H9 (cell line): ENCODE measurements around the gene TRAF2. TPM values are rescaled to one million over a fixed set of nuclear protein-coding genes. Genes with fewer than 3 reads are reported as not detected.

Source experiments
- DNase-seq: peaks from one replicate; pipeline ENCODE4 v3.0.0-alpha.2; 2017
- H2AFZ ChIP-seq: one replicate; pipeline ENCODE4 v1.6.1; 2013; ENCODE audit warnings: mild to moderate bottlenecking, low read length, control low read depth, moderate library complexity
- H2AK5ac ChIP-seq: 2 replicates; pipeline ENCODE4 v1.6.1; 2013; ENCODE audit warnings: low read length, control low read depth, mixed read lengths; ENCODE audit not compliant: insufficient read length
- H2BK120ac ChIP-seq: one replicate; pipeline ENCODE4 v1.6.1; 2013; ENCODE audit warnings: low read depth, mild to moderate bottlenecking, low read length, control low read depth, inconsistent platforms; ENCODE audit not compliant: poor library complexity, severe bottlenecking
- H2BK12ac ChIP-seq: 2 replicates; pipeline ENCODE4 v1.6.1; 2013; ENCODE audit warnings: low read length, control low read depth, mixed read lengths, low read depth; ENCODE audit not compliant: insufficient read length
- H2BK15ac ChIP-seq: 2 replicates; pipeline ENCODE4 v1.6.1; 2013; ENCODE audit warnings: low read depth, low read length, control low read depth
- H2BK20ac ChIP-seq: one replicate; pipeline ENCODE4 v1.6.1; 2013; ENCODE audit warnings: low read depth, mild to moderate bottlenecking, low read length, control low read depth, inconsistent platforms; ENCODE audit not compliant: poor library complexity, severe bottlenecking
- H2BK5ac ChIP-seq: 2 replicates; pipeline ENCODE4 v1.6.1; 2013; ENCODE audit warnings: low read length, control low read depth, mixed read lengths; ENCODE audit not compliant: insufficient read length
- H3K14ac ChIP-seq: 2 replicates; pipeline ENCODE4 v1.6.1; 2013; ENCODE audit warnings: low read length, control low read depth; ENCODE audit not compliant: insufficient read depth
- H3K18ac ChIP-seq: 2 replicates; pipeline ENCODE4 v1.6.1; 2013; ENCODE audit warnings: low read depth, mild to moderate bottlenecking, mixed read lengths, low read length, control low read depth; ENCODE audit not compliant: insufficient read length
- H3K23ac ChIP-seq: 2 replicates; pipeline ENCODE4 v1.6.1; 2013; ENCODE audit warnings: low read length, control low read depth, mixed read lengths, low read depth; ENCODE audit not compliant: insufficient read length
- H3K23me2 ChIP-seq: 2 replicates; pipeline ENCODE4 v1.6.1; 2013; ENCODE audit warnings: low read depth, mild to moderate bottlenecking, mixed read lengths, low read length, control low read depth; ENCODE audit not compliant: insufficient read length, poor library complexity, severe bottlenecking
- H3K27ac ChIP-seq: 2 replicates; pipeline ENCODE4 v1.5.1; 2013; ENCODE audit warnings: low read length, control low read depth, mixed read lengths, low read depth; ENCODE audit not compliant: insufficient read length
- H3K27me3 ChIP-seq: 2 replicates; pipeline ENCODE4 v1.6.1; 2013; ENCODE audit warnings: low read length, control low read depth, inconsistent platforms; ENCODE audit not compliant: insufficient read depth
- H3K4ac ChIP-seq: 2 replicates; pipeline ENCODE4 v1.6.1; 2013; ENCODE audit warnings: low read depth, mild to moderate bottlenecking, control low read depth, inconsistent platforms, low read length, moderate library complexity
- H3K4me1 ChIP-seq: 2 replicates; pipeline ENCODE4 v1.6.1; 2013; ENCODE audit warnings: low read length, control low read depth, inconsistent platforms; ENCODE audit not compliant: insufficient read depth
- H3K4me2 ChIP-seq: 2 replicates; pipeline ENCODE4 v1.6.1; 2013; ENCODE audit warnings: low read length, control low read depth, mixed read lengths; ENCODE audit not compliant: insufficient read length, insufficient read depth
- H3K56ac ChIP-seq: 2 replicates; pipeline ENCODE4 v1.6.1; 2013; ENCODE audit warnings: low read depth, mild to moderate bottlenecking, mixed read lengths, low read length, control low read depth; ENCODE audit not compliant: insufficient read length
- H3K79me1 ChIP-seq: 2 replicates; pipeline ENCODE4 v1.6.1; 2013; ENCODE audit warnings: low read depth, mild to moderate bottlenecking, moderate library complexity, low read length, control low read depth, inconsistent platforms; ENCODE audit not compliant: insufficient read depth, poor library complexity, severe bottlenecking
- H3K79me2 ChIP-seq: 2 replicates; pipeline ENCODE4 v1.6.1; 2013; ENCODE audit warnings: low read length, control low read depth, inconsistent platforms; ENCODE audit not compliant: insufficient read depth
- H3K9ac ChIP-seq: 2 replicates; pipeline ENCODE4 v1.6.1; 2013; ENCODE audit warnings: low read length, control low read depth, mixed read lengths; ENCODE audit not compliant: insufficient read length; ENCODE audit errors: extremely low read depth
- H3K9me3 ChIP-seq: one replicate; pipeline ENCODE4 v1.6.1; 2013; ENCODE audit warnings: low read depth, low read length, inconsistent platforms; ENCODE audit not compliant: control insufficient read depth
- H3T11ph ChIP-seq: one replicate; pipeline ENCODE4 v1.6.1; 2013; ENCODE audit warnings: mild to moderate bottlenecking, low read length, control low read depth, inconsistent platforms
- H4K20me1 ChIP-seq: one replicate; pipeline ENCODE4 v1.6.1; 2013; ENCODE audit not compliant: control insufficient read depth, insufficient read length, insufficient read depth
- H4K5ac ChIP-seq: 2 replicates; pipeline ENCODE4 v1.6.1; 2013; ENCODE audit warnings: low read depth, mild to moderate bottlenecking, mixed read lengths, low read length, control low read depth; ENCODE audit not compliant: insufficient read length
- H4K8ac ChIP-seq: replicated peaks from 2 replicates; pipeline ENCODE4 v1.6.1; 2013; ENCODE audit warnings: low read length, control low read depth, mixed read lengths, low read depth; ENCODE audit not compliant: insufficient read length
- H4K91ac ChIP-seq: 2 replicates; pipeline ENCODE4 v1.6.1; 2013; ENCODE audit warnings: low read depth, mild to moderate bottlenecking, moderate library complexity, mixed read lengths, low read length, control low read depth; ENCODE audit not compliant: insufficient read length
- H3K27ac Mint-ChIP-seq, 3 experiments: 2 replicates in 2 of 3; 3 replicates in 1 of 3; pipeline ENCODE4 v1.8.0; 2020 to 2021; ENCODE audit warnings: mixed read lengths in 3 of 3, mild to moderate bottlenecking in 1 of 3, moderate library complexity in 1 of 3
- H3K27me3 Mint-ChIP-seq: 2 replicates; pipeline ENCODE4 v1.8.0; 2021; ENCODE audit warnings: low read depth, mild to moderate bottlenecking, moderate library complexity, mixed read lengths
- H3K36me3 Mint-ChIP-seq, 3 experiments: 2 replicates in 2 of 3; 3 replicates in 1 of 3; pipeline ENCODE4 v1.8.0; 2020 to 2021; ENCODE audit warnings: low read depth in 3 of 3, mixed read lengths in 3 of 3; ENCODE audit not compliant: insufficient read depth in 1 of 3
- H3K4me1 Mint-ChIP-seq, 2 experiments: 2 replicates each; pipeline ENCODE4 v1.8.0; 2020; ENCODE audit warnings: mixed read lengths in 2 of 2
- H3K4me3 Mint-ChIP-seq, 2 experiments: 2 replicates in 1 of 2; 3 replicates in 1 of 2; pipeline ENCODE4 v1.8.0; 2020 to 2021; ENCODE audit warnings: mild to moderate bottlenecking in 2 of 2, mixed read lengths in 2 of 2, moderate library complexity in 1 of 2
- H3K9me3 Mint-ChIP-seq, 2 experiments: 2 replicates in 1 of 2; 3 replicates in 1 of 2; pipeline ENCODE4 v1.8.0; 2020; ENCODE audit warnings: mild to moderate bottlenecking in 2 of 2, mixed read lengths in 2 of 2, moderate library complexity in 1 of 2
- WGBS: extraction: QIAGEN DNeasy Blood & Tissue Kit; methylation state at CpG from one replicate; pipeline ENCODE4 v1.1.7; 2013; ENCODE audit warnings: missing lambda C conversion rate, low lambda C conversion rate, mixed read lengths; ENCODE audit not compliant: insufficient read length; ENCODE audit errors: extremely low coverage; 5-methylcytosine and 5-hydroxymethylcytosine counted together
- total RNA-seq: library from RNA; stranded (reverse); gene quantifications from 2 replicates; pipeline ENCODE4 v1.2.1, GENCODE V29; 2021
- TF ChIP-seq, protein P1 (sequence below): fragments of 200-600 bp; sonication (generic); conservative IDR thresholded peaks from 3 replicates; pipeline ENCODE4 v1.8.0; 2021; ENCODE audit warnings: antibody characterized with exemption, mild to moderate bottlenecking

The TRAF2 gene
- total RNA-seq, 1 experiment from 2014 or later: 48.8 TPM

DNA sequence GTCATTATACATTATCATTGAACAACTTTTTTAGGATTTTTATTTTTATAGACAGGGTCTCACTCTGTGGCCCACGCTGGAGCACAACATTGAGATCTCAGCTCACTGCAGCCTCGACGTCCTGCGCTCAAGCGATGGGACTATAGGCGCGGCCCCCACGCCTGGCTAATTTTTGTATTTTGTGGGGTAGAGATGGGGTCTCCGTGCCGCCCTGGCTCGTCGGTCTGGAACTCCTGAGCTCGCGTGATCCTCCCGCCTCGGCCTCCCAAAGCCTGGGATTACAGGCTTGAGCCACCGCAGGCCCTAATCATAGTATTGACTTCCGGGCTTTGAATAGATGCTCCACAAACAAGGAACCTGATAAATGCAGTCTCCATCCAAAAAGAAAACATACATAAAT, 18.8 kb upstream of the TRAF2 start:
- no peak overlapping the region for H2BK20ac ChIP-seq
- peak overlapping the region; percentile 63 to 81 for H3K4me3 Mint-ChIP-seq
- H3K36me3 Mint-ChIP-seq: peaks cover 19 to 49% (median 46%) of the 10 kb centered on the region in 3 experiments
- H3K4me1 ChIP-seq: 0 out of 2 replicates have a peak, but pooled peaks cover 3% of the 10 kb centered on the region
- H4K5ac ChIP-seq: no peak overlapping the region
- peaks cover 2% of the 10 kb centered on the region for H3K79me1 ChIP-seq
- no peak overlapping the region for H2AFZ ChIP-seq
- no peak overlapping the region for H2BK12ac ChIP-seq
- no peak overlapping the region for H3T11ph ChIP-seq
- no peak overlapping the region for H3K4ac ChIP-seq
- H3K4me1 Mint-ChIP-seq: peaks cover 5 to 6% of the 10 kb centered on the region in 2 experiments
- H3K27me3 Mint-ChIP-seq: peaks cover 15% of the 10 kb centered on the region
- H2BK120ac ChIP-seq: no peak overlapping the region
- H3K23ac ChIP-seq: no peak overlapping the region
- no peak overlapping the region for H3K4me2 ChIP-seq
- no peak overlapping the region for H3K27ac Mint-ChIP-seq
- no peak overlapping the region for H3K56ac ChIP-seq
- peaks cover 2% of the 10 kb centered on the region; the same call in 1 of the 2 replicates for H3K79me2 ChIP-seq
- H2AK5ac ChIP-seq: no peak overlapping the region
- H4K91ac ChIP-seq: no peak overlapping the region
- peaks cover 35 to 53% of the 10 kb centered on the region in 2 experiments for H3K9me3 Mint-ChIP-seq
- H3K23me2 ChIP-seq: peaks cover 4% of the 10 kb centered on the region
- H4K20me1 ChIP-seq: no peaks in the 10 kb centered on the region
- no peak overlapping the region for H3K27ac ChIP-seq
- peaks cover 5% of the 10 kb centered on the region for H3K9me3 ChIP-seq
- H3K14ac ChIP-seq: no peak overlapping the region
- H4K8ac ChIP-seq: no peak overlapping the region
- no peak overlapping the region for H3K18ac ChIP-seq
- H3K9ac ChIP-seq: no peak overlapping the region
- TF ChIP-seq, protein P1, sequence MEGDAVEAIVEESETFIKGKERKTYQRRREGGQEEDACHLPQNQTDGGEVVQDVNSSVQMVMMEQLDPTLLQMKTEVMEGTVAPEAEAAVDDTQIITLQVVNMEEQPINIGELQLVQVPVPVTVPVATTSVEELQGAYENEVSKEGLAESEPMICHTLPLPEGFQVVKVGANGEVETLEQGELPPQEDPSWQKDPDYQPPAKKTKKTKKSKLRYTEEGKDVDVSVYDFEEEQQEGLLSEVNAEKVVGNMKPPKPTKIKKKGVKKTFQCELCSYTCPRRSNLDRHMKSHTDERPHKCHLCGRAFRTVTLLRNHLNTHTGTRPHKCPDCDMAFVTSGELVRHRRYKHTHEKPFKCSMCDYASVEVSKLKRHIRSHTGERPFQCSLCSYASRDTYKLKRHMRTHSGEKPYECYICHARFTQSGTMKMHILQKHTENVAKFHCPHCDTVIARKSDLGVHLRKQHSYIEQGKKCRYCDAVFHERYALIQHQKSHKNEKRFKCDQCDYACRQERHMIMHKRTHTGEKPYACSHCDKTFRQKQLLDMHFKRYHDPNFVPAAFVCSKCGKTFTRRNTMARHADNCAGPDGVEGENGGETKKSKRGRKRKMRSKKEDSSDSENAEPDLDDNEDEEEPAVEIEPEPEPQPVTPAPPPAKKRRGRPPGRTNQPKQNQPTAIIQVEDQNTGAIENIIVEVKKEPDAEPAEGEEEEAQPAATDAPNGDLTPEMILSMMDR: no peak
- H2BK15ac ChIP-seq: no peak overlapping the region
- no peak for DNase-seq
- H3K27me3 ChIP-seq: no peaks in the 10 kb centered on the region
- H2BK5ac ChIP-seq: no peak overlapping the region
- WGBS: no CpG with 5 or more reads among the region's 18 CpGs
